Measurements from ENCODE around the gene ANKRD37. TPM values are rescaled to one million over a fixed set of nuclear protein-coding genes. Genes with fewer than 3 reads are reported as not detected.

ANKRD37 gene
- total and polyA plus RNA-seq, 12 donors: 7.6 to 28.6 (median 13.7) TPM

DNA sequence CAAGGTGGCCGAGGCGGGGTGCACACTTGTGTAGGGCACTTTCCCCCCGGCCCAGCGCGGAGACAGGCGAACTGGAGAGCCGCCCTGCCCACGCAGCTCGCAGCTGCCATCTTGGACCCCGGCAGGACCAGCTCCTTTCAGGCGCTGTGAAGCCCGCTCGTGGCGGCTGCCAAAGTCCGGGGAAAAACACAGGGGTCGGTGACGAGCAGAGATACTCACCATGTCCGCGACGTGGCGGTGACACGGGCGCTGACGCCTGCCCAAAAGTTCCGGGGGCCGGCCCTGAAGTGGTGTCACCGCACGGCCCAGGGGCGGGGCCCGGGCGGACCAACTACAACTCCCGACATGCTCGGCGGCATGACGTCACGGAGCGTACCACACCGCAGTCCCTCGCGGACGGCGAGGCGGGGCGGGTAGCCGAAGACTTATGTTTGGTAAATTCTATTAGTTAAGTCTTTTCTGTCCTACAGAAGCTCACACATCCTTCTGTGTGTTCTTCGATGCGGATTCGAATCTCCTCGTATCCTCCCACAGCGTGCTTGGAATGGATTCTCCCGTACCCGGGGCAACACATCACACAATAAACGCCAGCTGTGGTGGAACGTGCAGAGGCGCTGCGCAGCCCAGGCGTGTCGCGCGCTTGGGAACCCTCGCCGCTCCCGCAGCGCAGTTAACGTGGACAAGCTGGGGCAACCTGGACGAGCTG is 29.2 kb downstream of the ANKRD37 start, which contains the start of gene UFSP2:
Gene UFSP2, minus strand, starts transcription at position 318 of the 706 bp plus-strand sequence. Its CDS starts 96 bp downstream, at position 222.
- Histone ChIP-seq H3K36me3 (peaks cover 0 to 17% (median 0%) of the 10 kb centered on the region in 9 donors), H3K27ac (peak within 1 kb of the TSS; percentile 89 to 97 (median 95)), H3K27me3 (no peaks in the 10 kb centered on the region), H3K9me3 (no peaks in the 10 kb centered on the region), H3K4me1 (peaks cover 0 to 48% (median 32%) of the 10 kb centered on the region in 9 donors), H3K4me3 (peak within 1 kb of the TSS; percentile 50 to 89 (median 75))
- ATAC-seq (peak; percentile 97 to 99 (median 98)), DNase-seq (peak; percentile 89 to 90)
- TF ChIP-seq, protein P1, sequence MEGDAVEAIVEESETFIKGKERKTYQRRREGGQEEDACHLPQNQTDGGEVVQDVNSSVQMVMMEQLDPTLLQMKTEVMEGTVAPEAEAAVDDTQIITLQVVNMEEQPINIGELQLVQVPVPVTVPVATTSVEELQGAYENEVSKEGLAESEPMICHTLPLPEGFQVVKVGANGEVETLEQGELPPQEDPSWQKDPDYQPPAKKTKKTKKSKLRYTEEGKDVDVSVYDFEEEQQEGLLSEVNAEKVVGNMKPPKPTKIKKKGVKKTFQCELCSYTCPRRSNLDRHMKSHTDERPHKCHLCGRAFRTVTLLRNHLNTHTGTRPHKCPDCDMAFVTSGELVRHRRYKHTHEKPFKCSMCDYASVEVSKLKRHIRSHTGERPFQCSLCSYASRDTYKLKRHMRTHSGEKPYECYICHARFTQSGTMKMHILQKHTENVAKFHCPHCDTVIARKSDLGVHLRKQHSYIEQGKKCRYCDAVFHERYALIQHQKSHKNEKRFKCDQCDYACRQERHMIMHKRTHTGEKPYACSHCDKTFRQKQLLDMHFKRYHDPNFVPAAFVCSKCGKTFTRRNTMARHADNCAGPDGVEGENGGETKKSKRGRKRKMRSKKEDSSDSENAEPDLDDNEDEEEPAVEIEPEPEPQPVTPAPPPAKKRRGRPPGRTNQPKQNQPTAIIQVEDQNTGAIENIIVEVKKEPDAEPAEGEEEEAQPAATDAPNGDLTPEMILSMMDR (IDR thresholded peaks at IDR 0.05): no peak
- 0 to 1% methylated on average over 66 of the region's 66 CpGs for WGBS, 2 donors
- intact Hi-C loops (cut with DNase I): loop anchor here in 5 of 10 donors (2.0 to 10.0 kb wide), 7 partner anchors 27 to 172 kb away; partner anchors contain the start of genes ANKRD37 (in 1 of the 5) and CCDC110 (in 1 of the 5)

GRCh38 chr4:185426960-185427688 is 30.5 kb downstream of the ANKRD37 start:
- Histone ChIP-seq H3K27ac (no peak overlapping the region), H3K4me3 (no peak overlapping the region), H3K36me3 (peaks cover 0 to 4% (median 0%) of the 10 kb centered on the region in 9 donors), H3K27me3 (no peaks in the 10 kb centered on the region), H3K4me1 (peaks cover 0 to 34% (median 26%) of the 10 kb centered on the region in 9 donors), H3K9me3 (no peaks in the 10 kb centered on the region)
- WGBS, 2 donors: 90 to 91% methylated on average over 22 of the region's 22 CpGs
- no peak for ATAC-seq
- intact Hi-C loops (cut with DNase I): loop anchor here in 4 of 10 donors (2.0 to 10.0 kb wide), 5 partner anchors 35 to 170 kb away; partner anchors contain the start of gene CCDC110 (in 1 of the 4)
- DNase-seq: no peak
- TF ChIP-seq, protein P1 (IDR thresholded peaks at IDR 0.05): no peak

DNA sequence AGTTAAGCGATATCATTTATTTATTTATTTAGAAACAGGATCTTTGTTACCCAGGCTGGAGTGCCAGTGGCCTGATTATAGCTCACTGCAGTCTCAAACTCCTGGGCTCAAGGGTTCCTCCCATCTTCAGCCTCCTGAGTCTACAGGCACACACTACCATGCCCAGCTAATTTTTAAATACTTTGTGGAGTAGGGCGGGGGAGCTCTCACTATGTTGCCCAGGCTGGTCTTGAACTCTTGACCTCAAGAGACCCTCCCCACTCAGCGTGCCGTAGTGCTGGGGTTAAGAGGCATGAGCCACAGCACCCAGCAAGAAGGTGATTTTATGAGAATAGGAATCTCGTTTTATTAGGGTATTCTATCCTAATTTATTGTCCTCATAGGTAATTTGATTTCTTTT is 33.0 kb downstream of the ANKRD37 start:
- H3K27me3 ChIP-seq: no peaks in the 10 kb centered on the region
- peaks cover 0 to 9% (median 8%) of the 10 kb centered on the region in 9 donors for H3K4me1 ChIP-seq
- H3K36me3 ChIP-seq: no peaks in the 10 kb centered on the region
- no peak overlapping the region for H3K4me3 ChIP-seq
- DNase-seq (no peak), ATAC-seq (no peak)
- H3K27ac ChIP-seq: no peak overlapping the region
- WGBS, 2 donors: 59 to 62% methylated on average over 5 of the region's 5 CpGs
- intact Hi-C loops (cut with DNase I): loop anchor here in 4 of 10 donors (5.0 to 10.0 kb wide), 4 partner anchors 33 to 168 kb away; no protein-coding TSS in a partner anchor
- TF ChIP-seq, protein P1 (IDR thresholded peaks at IDR 0.05): no peak
- H3K9me3 ChIP-seq: no peaks in the 10 kb centered on the region

DNA sequence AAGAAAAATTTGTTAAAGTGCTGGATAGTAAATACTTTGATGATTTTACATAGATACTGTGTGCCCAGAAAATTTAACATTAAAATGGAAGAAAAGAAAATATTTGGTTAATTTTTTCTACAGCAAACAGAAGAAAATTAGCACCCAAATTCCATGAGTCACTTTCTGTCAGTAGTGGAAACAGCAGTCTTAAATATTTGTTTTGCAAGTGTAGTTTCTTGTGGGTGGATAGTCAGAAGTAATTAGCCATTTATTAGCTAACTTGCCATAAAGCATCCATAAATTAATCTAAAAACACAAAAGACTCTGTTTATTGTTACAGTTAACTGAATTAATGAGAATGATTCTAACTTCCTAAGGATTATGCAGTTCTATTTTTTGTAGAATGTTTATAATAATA is 38.8 kb downstream of the ANKRD37 start:
- no peak overlapping the region for H3K4me3 ChIP-seq
- no peaks in the 10 kb centered on the region for H3K4me1 ChIP-seq
- H3K27me3 ChIP-seq: peaks cover 0 to 4% (median 0%) of the 10 kb centered on the region in 7 donors
- intact Hi-C loops (cut with DNase I): no loop called here
- ATAC-seq (no peak), DNase-seq (no peak)
- H3K9me3 ChIP-seq: no peaks in the 10 kb centered on the region
- no peak overlapping the region for H3K27ac ChIP-seq
- H3K36me3 ChIP-seq: no peaks in the 10 kb centered on the region
- TF ChIP-seq, protein P1 (IDR thresholded peaks at IDR 0.05): no peak

All from heart right ventricle (tissue), 16 donors.